HepG2 (cell line): Measurements from ENCODE around the gene DDTL. TPM values are rescaled to one million over a fixed set of nuclear protein-coding genes. Genes with fewer than 3 reads are reported as not detected.
A peak's percentile ranks its signal among the peaks of the same experiment; 100 is the strongest.

Experiments
- ARNTL ChIP-seq: sonication (generic); formaldehyde crosslinking; IDR thresholded peaks from 2 replicates; pipeline ENCODE4 v1.4.0; 2020; ENCODE audit warnings: mild to moderate bottlenecking, missing genetic modification reagents
- CCAR2 ChIP-seq: fragments of 200-400 bp; formaldehyde crosslinking; optimal IDR thresholded peaks from 2 replicates; pipeline ENCODE3; 2018; ENCODE audit warnings: low read depth, mild to moderate bottlenecking, low read length, moderate library complexity
- CREB1 ChIP-seq, 2 experiments: fragments of 450-650 bp in 1 of 2; IDR thresholded peaks; 2 replicates each; pipeline ENCODE4 v1.6.1; 2016 to 2017; ENCODE audit warnings: control low read depth in 1 of 2, mild to moderate bottlenecking in 1 of 2, missing compliant biosample characterization in 1 of 2, missing genetic modification characterization in 1 of 2
- EEA1 ChIP-seq: sonication (generic); formaldehyde crosslinking; IDR thresholded peaks from 2 replicates; pipeline ENCODE4 v1.5.1; 2020; ENCODE audit warnings: mild to moderate bottlenecking, missing genetic modification reagents, borderline replicate concordance
- GATAD1 ChIP-seq: IDR thresholded peaks from 2 replicates; pipeline ENCODE4 v1.6.1; 2016; ENCODE audit warnings: missing genetic modification reagents, missing compliant biosample characterization
- MXD1 ChIP-seq: sonication (generic); formaldehyde crosslinking; IDR thresholded peaks from 2 replicates; pipeline ENCODE4 v1.4.0; 2020; ENCODE audit warnings: mild to moderate bottlenecking, missing genetic modification reagents
- PCBP2 ChIP-seq: fragments of 200-400 bp; formaldehyde crosslinking; optimal IDR thresholded peaks from 2 replicates; pipeline ENCODE3; 2018; ENCODE audit warnings: low read length, low read depth; ENCODE audit not compliant: poor library complexity, severe bottlenecking
- PHF8 ChIP-seq: sonication (generic); formaldehyde crosslinking; IDR thresholded peaks from 2 replicates; pipeline ENCODE4 v1.5.0; 2020; ENCODE audit warnings: missing genetic modification reagents
- XRCC5 ChIP-seq: fragments of 200-400 bp; formaldehyde crosslinking; optimal IDR thresholded peaks from 2 replicates; pipeline ENCODE3; 2017; ENCODE audit warnings: mild to moderate bottlenecking, low read length
- ZBTB25 ChIP-seq: IDR thresholded peaks from 2 replicates; pipeline ENCODE4 v1.6.1; 2018; ENCODE audit warnings: missing genetic modification reagents
- ZNF549 ChIP-seq: sonication (generic); formaldehyde crosslinking; IDR thresholded peaks from 2 replicates; pipeline ENCODE4 v1.5.0; 2020; ENCODE audit warnings: missing genetic modification reagents
- ZNF672 ChIP-seq: sonication (generic); formaldehyde crosslinking; IDR thresholded peaks from 2 replicates; pipeline ENCODE4 v1.8.1; 2022; ENCODE audit warnings: missing genetic modification reagents
- ZNF713 ChIP-seq: sonication (generic); formaldehyde crosslinking; IDR thresholded peaks from 2 replicates; pipeline ENCODE4 v1.4.0; 2020; ENCODE audit warnings: mild to moderate bottlenecking, missing genetic modification reagents
- ZNF891 ChIP-seq: sonication (generic); formaldehyde crosslinking; IDR thresholded peaks from 2 replicates; pipeline ENCODE4 v1.5.0; 2020; ENCODE audit warnings: mild to moderate bottlenecking, missing genetic modification reagents
- ZSCAN25 ChIP-seq: sonication (generic); formaldehyde crosslinking; IDR thresholded peaks from 2 replicates; pipeline ENCODE4 v1.8.0; 2022; ENCODE audit warnings: mild to moderate bottlenecking, missing genetic modification reagents
- polyA plus RNA-seq, 8 experiments: library from polyadenylated mRNA; depleted of rRNA in 3 of 8; stranded (reverse) in 7 of 8; unstranded in 1 of 8; fragments of >200 nt; fragmentation: Illumina TruSeq in 4 of 8; extraction: Trizol in 4 of 8; gene quantifications; 2 replicates each; pipeline versions ENCODE4 v1.2.1 to v1.2.3, GENCODE V29; 2011 to 2016; ENCODE audit warnings: low read depth in 4 of 8, missing spikeins in 1 of 8, mixed read lengths in 1 of 8; ENCODE audit not compliant: insufficient read depth in 1 of 8
- total RNA-seq, 5 experiments: library from RNA; depleted of rRNA; stranded (reverse); fragments of >200 nt; fragmentation: Illumina TruSeq; extraction: Trizol; gene quantifications; 2 replicates each; pipeline ENCODE4 v1.2.3, GENCODE V29; 2016; ENCODE audit warnings: low read depth in 1 of 5
- TF ChIP-seq, protein P1 (sequence below): sonication (generic); formaldehyde crosslinking; IDR thresholded peaks from 2 replicates; pipeline ENCODE4 v1.4.0; 2020; ENCODE audit warnings: missing genetic modification reagents, mild to moderate bottlenecking, borderline replicate concordance
- TF ChIP-seq, protein P2 (sequence below): sonication (generic); formaldehyde crosslinking; conservative IDR thresholded peaks from 2 replicates; pipeline ENCODE4 v1.4.0; 2020; ENCODE audit warnings: mild to moderate bottlenecking, missing genetic modification reagents, moderate library complexity
- TF ChIP-seq, protein P3 (sequence below): sonication (generic); formaldehyde crosslinking; IDR thresholded peaks from 2 replicates; pipeline ENCODE4 v1.4.0; 2020; ENCODE audit warnings: mild to moderate bottlenecking, missing genetic modification reagents
- TF ChIP-seq, protein P4 (sequence below): sonication (generic); formaldehyde crosslinking; IDR thresholded peaks from 2 replicates; pipeline ENCODE4 v1.4.0; 2020; ENCODE audit warnings: missing genetic modification reagents
- TF ChIP-seq, protein P5 (sequence below): sonication (generic); formaldehyde crosslinking; IDR thresholded peaks from 2 replicates; pipeline ENCODE4 v1.4.0; 2020; ENCODE audit warnings: missing genetic modification reagents

DDTL gene
- total and polyA plus RNA-seq, 2 of the 13 experiments (the other 11 are each of a cell fraction or from before 2014, with no cell fraction given) = 0.31 TPM; not detected in 1

- TF ChIP-seq CREB1 (IDR thresholded peaks at IDR 0.05) (peak; percentile 19; the same call in 1 of the 2 replicates), CREB1 (CRISPR knock-in tag; IDR thresholded peaks at IDR 0.05) (no peak), ZBTB25 (no peak), PHF8 (CRISPR knock-in tag) (no peak), CCAR2 (peak; percentile 60), ZNF672 (CRISPR knock-in tag) (no peak), EEA1 (CRISPR knock-in tag) (no peak), ZNF713 (CRISPR knock-in tag) (no peak), PCBP2 (no peak), GATAD1 (CRISPR knock-in tag) (no peak), ZNF549 (CRISPR knock-in tag) (no peak), ARNTL (CRISPR knock-in tag) (no peak), ZSCAN25 (CRISPR knock-in tag) (no peak), MXD1 (CRISPR knock-in tag) (no peak), ZNF891 (CRISPR knock-in tag) (no peak), XRCC5 (no peak)
- TF ChIP-seq, protein P1, sequence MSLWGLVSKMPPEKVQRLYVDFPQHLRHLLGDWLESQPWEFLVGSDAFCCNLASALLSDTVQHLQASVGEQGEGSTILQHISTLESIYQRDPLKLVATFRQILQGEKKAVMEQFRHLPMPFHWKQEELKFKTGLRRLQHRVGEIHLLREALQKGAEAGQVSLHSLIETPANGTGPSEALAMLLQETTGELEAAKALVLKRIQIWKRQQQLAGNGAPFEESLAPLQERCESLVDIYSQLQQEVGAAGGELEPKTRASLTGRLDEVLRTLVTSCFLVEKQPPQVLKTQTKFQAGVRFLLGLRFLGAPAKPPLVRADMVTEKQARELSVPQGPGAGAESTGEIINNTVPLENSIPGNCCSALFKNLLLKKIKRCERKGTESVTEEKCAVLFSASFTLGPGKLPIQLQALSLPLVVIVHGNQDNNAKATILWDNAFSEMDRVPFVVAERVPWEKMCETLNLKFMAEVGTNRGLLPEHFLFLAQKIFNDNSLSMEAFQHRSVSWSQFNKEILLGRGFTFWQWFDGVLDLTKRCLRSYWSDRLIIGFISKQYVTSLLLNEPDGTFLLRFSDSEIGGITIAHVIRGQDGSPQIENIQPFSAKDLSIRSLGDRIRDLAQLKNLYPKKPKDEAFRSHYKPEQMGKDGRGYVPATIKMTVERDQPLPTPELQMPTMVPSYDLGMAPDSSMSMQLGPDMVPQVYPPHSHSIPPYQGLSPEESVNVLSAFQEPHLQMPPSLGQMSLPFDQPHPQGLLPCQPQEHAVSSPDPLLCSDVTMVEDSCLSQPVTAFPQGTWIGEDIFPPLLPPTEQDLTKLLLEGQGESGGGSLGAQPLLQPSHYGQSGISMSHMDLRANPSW (CRISPR knock-in tag) = no peak
- TF ChIP-seq, protein P2, sequence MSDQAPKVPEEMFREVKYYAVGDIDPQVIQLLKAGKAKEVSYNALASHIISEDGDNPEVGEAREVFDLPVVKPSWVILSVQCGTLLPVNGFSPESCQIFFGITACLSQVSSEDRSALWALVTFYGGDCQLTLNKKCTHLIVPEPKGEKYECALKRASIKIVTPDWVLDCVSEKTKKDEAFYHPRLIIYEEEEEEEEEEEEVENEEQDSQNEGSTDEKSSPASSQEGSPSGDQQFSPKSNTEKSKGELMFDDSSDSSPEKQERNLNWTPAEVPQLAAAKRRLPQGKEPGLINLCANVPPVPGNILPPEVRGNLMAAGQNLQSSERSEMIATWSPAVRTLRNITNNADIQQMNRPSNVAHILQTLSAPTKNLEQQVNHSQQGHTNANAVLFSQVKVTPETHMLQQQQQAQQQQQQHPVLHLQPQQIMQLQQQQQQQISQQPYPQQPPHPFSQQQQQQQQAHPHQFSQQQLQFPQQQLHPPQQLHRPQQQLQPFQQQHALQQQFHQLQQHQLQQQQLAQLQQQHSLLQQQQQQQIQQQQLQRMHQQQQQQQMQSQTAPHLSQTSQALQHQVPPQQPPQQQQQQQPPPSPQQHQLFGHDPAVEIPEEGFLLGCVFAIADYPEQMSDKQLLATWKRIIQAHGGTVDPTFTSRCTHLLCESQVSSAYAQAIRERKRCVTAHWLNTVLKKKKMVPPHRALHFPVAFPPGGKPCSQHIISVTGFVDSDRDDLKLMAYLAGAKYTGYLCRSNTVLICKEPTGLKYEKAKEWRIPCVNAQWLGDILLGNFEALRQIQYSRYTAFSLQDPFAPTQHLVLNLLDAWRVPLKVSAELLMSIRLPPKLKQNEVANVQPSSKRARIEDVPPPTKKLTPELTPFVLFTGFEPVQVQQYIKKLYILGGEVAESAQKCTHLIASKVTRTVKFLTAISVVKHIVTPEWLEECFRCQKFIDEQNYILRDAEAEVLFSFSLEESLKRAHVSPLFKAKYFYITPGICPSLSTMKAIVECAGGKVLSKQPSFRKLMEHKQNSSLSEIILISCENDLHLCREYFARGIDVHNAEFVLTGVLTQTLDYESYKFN = no peak
- TF ChIP-seq, protein P3, sequence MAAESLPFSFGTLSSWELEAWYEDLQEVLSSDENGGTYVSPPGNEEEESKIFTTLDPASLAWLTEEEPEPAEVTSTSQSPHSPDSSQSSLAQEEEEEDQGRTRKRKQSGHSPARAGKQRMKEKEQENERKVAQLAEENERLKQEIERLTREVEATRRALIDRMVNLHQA (CRISPR knock-in tag) = no peak
- TF ChIP-seq, protein P4, sequence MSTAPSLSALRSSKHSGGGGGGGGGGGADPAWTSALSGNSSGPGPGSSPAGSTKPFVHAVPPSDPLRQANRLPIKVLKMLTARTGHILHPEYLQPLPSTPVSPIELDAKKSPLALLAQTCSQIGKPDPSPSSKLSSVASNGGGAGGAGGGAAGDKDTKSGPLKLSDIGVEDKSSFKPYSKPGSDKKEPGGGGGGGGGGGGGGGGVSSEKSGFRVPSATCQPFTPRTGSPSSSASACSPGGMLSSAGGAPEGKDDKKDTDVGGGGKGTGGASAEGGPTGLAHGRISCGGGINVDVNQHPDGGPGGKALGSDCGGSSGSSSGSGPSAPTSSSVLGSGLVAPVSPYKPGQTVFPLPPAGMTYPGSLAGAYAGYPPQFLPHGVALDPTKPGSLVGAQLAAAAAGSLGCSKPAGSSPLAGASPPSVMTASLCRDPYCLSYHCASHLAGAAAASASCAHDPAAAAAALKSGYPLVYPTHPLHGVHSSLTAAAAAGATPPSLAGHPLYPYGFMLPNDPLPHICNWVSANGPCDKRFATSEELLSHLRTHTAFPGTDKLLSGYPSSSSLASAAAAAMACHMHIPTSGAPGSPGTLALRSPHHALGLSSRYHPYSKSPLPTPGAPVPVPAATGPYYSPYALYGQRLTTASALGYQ (CRISPR knock-in tag) = no peak
- TF ChIP-seq, protein P5, sequence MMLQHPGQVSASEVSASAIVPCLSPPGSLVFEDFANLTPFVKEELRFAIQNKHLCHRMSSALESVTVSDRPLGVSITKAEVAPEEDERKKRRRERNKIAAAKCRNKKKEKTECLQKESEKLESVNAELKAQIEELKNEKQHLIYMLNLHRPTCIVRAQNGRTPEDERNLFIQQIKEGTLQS (CRISPR knock-in tag) = no peak
Measured at GRCh38 chr22:23970201-23970641, 3.5 kb downstream of the DDTL start (continued).
